HFF-Myc (cell line): ENCODE results near the gene CDK9.
A peak's percentile ranks its signal among the peaks of the same experiment; 100 is the strongest.

Experiments used
- DNase-seq: peaks from one replicate; pipeline ENCODE4 v3.0.0-alpha.2; 2011; ENCODE audit warnings: low read depth; ENCODE audit errors: extremely low read depth
- H3K4me3 ChIP-seq: replicated peaks from 2 replicates; pipeline ENCODE4 v1.5.1; 2011; ENCODE audit warnings: low read depth, mild to moderate bottlenecking, control low read depth, low read length
- TF ChIP-seq, protein P1 (sequence below): IDR thresholded peaks from 2 replicates; pipeline ENCODE4 v1.5.1; 2012; ENCODE audit warnings: mild to moderate bottlenecking, low read depth, low read length, control low read depth; ENCODE audit errors: missing control alignments

Gene CDK9

GRCh38 chr9:127785933-127786772, at the start of gene CDK9:
Gene CDK9, plus strand, starts transcription at chr9:127786034. Its CDS starts 115 bp downstream, at chr9:127786149.
- no peak for DNase-seq
- peak within 1 kb of the TSS; percentile 86 for H3K4me3 ChIP-seq
- TF ChIP-seq, protein P1, sequence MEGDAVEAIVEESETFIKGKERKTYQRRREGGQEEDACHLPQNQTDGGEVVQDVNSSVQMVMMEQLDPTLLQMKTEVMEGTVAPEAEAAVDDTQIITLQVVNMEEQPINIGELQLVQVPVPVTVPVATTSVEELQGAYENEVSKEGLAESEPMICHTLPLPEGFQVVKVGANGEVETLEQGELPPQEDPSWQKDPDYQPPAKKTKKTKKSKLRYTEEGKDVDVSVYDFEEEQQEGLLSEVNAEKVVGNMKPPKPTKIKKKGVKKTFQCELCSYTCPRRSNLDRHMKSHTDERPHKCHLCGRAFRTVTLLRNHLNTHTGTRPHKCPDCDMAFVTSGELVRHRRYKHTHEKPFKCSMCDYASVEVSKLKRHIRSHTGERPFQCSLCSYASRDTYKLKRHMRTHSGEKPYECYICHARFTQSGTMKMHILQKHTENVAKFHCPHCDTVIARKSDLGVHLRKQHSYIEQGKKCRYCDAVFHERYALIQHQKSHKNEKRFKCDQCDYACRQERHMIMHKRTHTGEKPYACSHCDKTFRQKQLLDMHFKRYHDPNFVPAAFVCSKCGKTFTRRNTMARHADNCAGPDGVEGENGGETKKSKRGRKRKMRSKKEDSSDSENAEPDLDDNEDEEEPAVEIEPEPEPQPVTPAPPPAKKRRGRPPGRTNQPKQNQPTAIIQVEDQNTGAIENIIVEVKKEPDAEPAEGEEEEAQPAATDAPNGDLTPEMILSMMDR: no peak

DNA sequence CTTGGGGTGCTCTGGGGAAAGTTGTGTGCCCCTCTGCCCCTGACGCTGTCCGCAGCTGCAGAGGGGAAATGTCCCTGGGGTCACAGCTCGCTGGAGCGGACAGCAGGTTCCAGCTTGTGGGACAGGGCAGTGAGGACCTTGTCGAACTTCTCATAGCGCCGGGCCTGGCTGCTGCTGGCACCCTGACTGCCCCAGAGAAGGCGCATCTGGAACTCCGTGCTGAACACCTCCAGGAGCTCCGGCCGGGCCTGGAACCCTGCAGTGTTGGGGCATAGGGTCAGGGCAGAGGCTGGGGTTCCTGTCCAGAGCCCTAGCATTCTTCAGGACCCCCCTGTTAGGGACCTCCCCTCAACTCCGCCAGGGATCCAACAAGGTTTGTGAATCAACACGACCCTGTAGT, 47.2 kb upstream of the CDK9 start:
- DNase-seq: no peak
- H3K4me3 ChIP-seq: no peak overlapping the region
- TF ChIP-seq, protein P1: no peak

- H3K4me3 ChIP-seq: no peak overlapping the region
- no peak for DNase-seq
- TF ChIP-seq, protein P1: no peak
Measured at GRCh38 chr9:127739614-127740330, 46.1 kb upstream of the CDK9 start.

DNA sequence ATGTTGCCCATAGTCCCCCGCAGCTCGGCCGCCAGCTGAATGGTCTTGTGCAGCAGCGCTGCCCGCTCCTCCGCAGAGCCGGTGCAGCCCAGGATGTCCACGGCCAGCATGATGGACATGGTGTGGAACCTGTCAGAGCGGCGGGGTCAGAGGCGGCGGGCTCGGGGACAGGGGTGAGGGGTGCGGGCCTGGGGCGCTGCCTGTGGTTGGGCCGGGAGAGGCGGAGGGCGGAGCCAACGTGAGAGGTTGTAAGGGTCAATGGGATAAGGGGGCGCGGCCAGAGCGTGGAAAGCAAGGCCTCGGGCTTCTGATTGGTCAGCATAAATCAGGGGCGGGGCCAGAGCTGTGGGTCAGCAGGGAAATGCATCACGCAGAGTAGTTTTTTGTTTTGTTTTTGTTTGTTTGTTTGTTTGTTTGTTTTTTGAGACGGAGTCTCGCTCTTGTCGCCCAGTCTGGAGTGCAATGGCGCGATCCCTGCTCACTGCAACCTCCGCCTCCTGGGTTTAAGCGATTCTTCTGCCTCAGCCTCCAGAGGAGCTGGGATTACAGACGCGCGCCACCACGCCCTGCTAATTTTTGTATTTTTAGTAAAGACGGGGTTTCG, 43.9 kb upstream of the CDK9 start:
- TF ChIP-seq, protein P1: no peak
- no peak for DNase-seq
- H3K4me3 ChIP-seq: peak overlapping the region; percentile 36

DNA sequence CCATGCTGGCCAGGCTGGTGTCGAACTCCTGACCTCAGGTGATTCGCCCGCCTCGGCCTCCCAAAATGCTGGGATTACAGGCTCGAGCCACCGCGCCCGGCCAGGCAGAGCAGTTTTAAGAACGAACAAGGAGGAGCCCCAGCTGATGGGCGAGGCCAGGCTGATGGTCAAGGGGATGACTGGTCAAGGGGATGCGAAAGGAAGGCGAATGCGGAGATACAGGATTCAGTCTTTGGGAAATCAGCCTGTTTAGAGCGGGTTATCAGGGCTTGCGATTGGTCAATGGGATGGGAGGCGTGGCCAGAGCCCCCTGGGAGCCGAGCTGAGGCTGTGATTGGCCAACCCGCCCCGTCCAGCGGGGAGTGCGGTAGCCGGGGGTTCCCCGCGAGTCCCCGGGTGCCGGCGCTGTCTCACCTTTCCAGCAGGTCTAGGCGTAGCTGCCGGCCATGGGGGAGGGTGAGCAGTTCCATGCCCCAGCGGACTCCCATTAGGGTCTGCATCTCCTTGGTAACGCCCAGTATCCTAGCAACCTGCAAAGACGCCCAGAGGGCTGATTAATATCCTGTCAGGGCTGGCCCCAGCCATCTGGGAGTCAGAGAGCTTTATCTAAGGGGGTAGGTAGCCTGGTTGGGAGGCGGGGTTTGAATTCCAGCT, 43.3 kb upstream of the CDK9 start:
- H3K4me3 ChIP-seq: peak overlapping the region; percentile 36
- peak; percentile 55 for DNase-seq
- TF ChIP-seq, protein P1: no peak

DNA sequence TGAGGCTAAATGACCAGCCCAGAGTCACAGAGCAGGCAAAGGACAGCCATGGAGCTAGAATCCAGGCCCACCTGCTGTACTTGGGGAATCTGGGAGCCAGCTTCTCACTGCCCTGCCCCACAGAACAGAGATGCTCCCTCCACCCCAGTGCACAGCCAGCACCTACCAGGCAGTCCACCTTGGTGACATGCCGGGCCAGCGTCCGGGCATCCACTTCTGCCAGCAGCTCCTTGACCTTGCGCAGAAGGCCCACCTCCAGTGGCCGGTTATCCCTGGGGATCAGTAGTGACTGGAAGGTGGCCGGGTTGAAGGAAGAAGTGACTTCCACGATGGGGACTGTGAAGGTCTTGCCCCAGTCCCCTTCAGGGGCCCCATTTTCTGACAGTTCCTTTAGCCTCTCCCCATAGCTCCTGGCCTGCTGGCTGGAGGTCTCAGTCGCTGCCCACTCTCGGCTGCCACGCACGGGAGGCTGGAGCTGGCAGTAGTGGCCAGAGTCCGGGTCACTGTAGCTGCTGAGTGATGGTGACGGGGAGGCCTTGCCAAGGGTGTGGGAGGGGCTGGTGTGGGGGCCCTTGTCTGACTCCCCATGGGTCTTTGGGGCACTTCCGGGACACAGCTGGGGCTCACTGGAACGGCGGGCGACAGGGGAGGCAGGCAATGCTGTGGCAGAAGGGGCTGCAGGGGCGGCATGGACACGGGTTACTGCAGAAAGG, 41.3 kb upstream of the CDK9 start:
- no peak overlapping the region for H3K4me3 ChIP-seq
- TF ChIP-seq, protein P1: no peak
- no peak for DNase-seq
